Activated CD4-positive, alpha-beta T cell treated with anti-CD3 and anti-CD28 coated beads, Interleukin-2, amount 50 U/mL, for 48 hours (primary cell): ENCODE results near the gene DNAJB2.
"Not testable (repeated sequence)": the region's sequence is repeated elsewhere in the genome, so short reads cannot be mapped to it uniquely, and the experiment has no call there.

Experiments used
- DNase-seq, 2 experiments: peaks; one replicate each; pipeline ENCODE4 v3.0.0-alpha.2; 2020

Gene DNAJB2

DNA sequence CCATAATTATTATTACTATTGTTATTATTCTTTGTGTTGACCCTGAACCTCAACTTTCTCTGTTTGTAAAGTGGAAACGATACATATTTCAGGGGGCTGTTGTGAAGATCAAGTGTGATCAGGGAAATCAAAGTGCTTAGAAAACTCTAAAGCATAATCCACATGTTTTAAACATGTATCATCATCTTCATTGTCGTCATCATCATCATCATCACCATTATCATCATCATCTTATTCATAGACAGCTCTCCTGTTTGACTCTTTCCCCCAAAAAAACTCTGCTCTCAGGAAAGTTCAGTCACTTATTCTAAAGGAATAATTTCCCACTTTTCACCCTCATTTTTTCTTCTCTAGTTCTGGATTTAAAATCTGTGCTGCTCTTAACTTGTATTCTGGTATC is 25.1 kb downstream of the DNAJB2 start:
- DNase-seq, result no peak

GRCh38 chr2:219306047-219306446 is 26.9 kb downstream of the DNAJB2 start:
- no peak for DNase-seq

- DNase-seq, result peak; percentile 75 to 79
These were observed 29.3 kb downstream of the DNAJB2 start for GRCh38 chr2:219308142-219309101.

GRCh38 chr2:219309278-219309677 is 30.1 kb downstream of the DNAJB2 start, which contains the start of gene PTPRN:
Gene PTPRN, minus strand, starts transcription at chr2:219309401. Its CDS starts 69 bp downstream, at chr2:219309332.
- DNase-seq, result no peak

GRCh38 chr2:219312683-219313263 is 33.6 kb downstream of the DNAJB2 start:
- not testable (repeated sequence) for DNase-seq

- DNase-seq, result no peak
These were observed 35.8 kb downstream of the DNAJB2 start for GRCh38 chr2:219314804-219315468.

DNA sequence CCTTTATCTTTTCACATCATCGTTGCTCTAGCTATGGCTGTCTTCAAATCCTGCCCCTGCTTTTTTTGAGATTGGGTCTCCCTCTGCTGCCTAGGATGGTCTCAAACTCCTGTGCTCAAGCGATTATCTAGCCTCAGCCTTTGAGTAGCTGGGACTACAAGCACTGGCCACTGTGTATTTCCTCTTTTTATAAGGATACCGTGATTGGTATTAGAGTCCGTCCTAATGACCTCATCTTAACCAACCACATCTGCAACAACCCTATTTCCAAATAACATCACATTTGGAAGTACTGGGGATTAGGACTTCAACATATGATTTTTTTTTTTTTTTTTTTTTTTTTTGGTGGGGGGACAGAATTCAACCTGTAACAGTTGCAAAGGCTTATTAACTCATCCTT is 44.3 kb downstream of the DNAJB2 start:
- DNase-seq, result no peak

DNA sequence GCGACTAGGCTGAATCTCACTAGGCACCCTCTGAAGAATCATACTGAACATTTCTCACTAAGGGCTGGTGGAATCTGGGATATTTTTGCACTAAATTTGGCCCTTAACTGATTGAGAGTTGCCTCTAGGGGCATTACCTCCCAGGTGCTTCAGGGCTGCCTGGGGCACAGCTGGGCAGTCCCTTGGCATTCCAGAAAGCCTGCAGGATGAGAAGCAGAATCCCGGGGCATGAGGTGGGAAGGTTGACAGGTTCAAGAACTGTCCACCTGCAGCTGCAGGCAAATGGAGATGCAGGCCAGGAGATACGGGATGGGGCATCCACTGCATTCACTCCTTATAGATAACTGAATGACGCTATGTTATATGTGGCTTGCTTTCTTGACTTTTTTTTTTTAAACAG is 46.0 kb downstream of the DNAJB2 start:
- no peak for DNase-seq

- no peak for DNase-seq
These were observed 46.6 kb downstream of the DNAJB2 start for GRCh38 chr2:219325657-219326315.

DNA sequence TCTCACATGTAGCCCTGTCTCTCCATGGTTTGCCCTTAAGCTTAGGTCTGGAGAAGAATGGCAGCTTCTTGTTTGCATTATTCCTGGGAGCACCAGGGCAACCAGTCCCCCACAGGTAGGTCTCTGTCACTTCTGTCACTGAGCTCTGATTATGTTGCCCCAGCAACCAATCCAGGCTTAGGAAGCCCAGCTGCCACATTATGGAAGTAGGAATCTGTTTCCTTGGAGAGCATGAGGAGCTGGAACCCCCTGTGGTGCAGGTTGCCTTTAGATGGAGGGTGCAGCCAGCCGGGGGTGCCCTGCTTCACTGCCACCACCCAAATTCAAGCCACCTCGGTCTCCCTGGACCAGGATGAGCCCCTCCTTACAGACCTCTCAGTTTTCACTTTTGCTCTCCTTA is 48.6 kb downstream of the DNAJB2 start:
- DNase-seq, result no peak

DNA sequence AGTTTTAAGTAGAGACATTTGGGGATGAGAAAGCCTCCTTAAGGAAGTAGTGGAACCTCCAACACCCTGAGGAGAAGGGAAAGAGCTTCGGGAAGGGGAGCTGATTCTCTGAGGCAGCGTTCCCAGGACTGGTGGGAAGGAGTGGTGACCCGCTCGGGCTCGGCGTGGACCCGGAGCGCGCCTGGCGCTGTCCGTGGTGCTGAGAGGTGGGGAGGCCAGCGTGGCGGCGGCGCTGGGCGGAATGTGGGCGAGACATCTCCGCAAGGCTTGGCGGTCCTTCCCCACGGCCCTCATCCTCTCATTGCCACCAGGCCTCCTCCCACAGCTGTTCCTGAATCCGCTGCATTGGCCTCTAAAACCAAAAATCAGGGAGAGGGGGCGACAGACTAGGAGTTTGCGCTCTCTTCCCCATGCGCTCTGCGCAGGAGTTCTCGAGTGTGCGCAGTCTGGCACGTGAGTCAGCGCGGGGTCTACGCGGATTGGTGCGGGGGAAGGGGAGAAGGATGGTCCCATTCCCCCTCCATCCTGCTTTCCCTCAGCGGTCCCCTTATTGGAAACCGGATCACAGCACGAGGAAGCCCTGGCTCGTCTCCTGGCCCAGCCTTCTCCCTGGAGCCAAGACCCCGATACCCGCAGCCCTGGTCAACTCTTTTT is 52.5 kb downstream of the DNAJB2 start:
- DNase-seq, result peak; percentile 25 to 32

DNA sequence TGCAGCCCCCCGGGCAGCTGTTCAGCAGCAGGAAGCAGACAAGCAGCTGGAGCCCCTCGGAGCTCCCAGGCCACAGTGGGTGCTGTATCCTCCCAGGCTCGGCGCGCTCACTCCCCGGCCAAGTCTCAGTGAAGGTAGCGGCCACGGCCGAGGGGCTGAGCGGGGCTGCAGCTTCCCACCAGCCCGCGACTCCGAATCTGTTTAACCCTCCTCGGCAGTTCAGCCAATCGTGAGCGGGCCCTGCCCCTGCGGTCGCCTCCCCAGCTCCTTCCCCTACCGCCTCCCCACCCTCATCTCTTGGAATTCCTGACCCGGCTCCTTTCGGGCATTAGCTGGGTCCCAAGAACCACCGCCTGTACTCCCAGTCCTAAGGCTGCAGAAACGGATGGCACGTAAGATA is 53.4 kb downstream of the DNAJB2 start, which contains the start of gene RESP18:
Gene RESP18 (minus strand): TSS at position 203 of the 400 bp plus-strand sequence.
- no peak for DNase-seq

DNA sequence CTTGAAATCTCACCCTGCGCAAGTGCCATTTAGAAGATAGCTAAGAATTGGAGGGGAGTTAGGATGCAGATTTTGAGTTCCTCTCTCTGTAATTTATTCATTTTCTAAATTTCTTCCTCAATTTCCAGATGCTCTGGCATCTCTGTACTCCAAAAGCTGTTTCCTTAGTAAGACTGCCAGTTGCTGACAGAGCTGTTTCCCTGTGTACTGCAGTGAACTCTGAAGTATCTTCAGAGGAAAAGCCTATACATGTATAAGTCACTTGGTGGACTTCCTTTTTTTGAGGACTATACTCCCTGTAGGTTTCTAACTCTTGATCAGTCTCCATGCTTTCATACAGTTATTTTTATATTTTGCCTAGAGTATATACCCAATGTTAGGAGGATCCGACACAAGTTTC is 54.9 kb downstream of the DNAJB2 start:
- no peak for DNase-seq

DNA sequence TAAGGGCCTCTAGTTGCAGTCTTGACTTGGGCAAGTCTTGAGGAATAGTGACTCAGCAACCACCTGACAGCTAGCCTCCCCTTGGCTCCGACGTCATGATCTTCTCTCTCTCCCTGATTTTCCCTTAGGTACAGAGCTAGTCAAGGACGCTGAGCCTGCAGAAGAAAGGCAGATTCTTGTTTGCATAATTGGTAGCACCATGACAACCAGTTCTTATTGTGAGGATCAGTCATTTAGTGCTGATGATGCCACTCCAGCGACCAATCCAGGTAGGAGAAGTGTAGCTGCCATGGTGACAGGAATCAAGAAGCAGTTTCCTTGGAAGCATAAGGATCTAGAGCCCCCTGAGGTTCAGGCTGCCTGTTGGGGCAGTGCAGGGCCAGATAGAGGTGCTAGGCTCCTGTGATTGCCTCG is 56.2 kb downstream of the DNAJB2 start:
- DNase-seq, result no peak
